K562 (cell line): ENCODE results near the gene DHRS3. TPM values are rescaled to one million over a fixed set of nuclear protein-coding genes. Genes with fewer than 3 reads are reported as not detected.

Experiments
- ADNP ChIP-seq: fragments of 200-800 bp; sonication (Bioruptor generic); IDR thresholded peaks from 2 replicates; pipeline ENCODE4 v1.6.1; 2016; ENCODE audit warnings: missing genetic modification characterization, missing compliant biosample characterization
- ARNT ChIP-seq, 2 experiments: fragments of 450-650 bp; IDR thresholded peaks; 2 replicates each; pipeline ENCODE4 v1.6.1; 2016; ENCODE audit warnings: mild to moderate bottlenecking in 1 of 2
- BCOR ChIP-seq: fragments of 450-650 bp; IDR thresholded peaks from 2 replicates; pipeline ENCODE4 v1.6.1; 2016
- CEBPB ChIP-seq: fragments of 450-650 bp; IDR thresholded peaks from 2 replicates; pipeline ENCODE4 v1.6.1; 2016; ENCODE audit warnings: missing genetic modification characterization, missing compliant biosample characterization
- DDX20 ChIP-seq: fragments of 450-650 bp; IDR thresholded peaks from 2 replicates; pipeline ENCODE4 v1.6.1; 2016; ENCODE audit warnings: missing genetic modification characterization, low read depth, mild to moderate bottlenecking, missing compliant biosample characterization, moderate library complexity
- ETV6 ChIP-seq, 3 experiments: fragments of 150-350 bp in 1 of 3; sonication (generic) in 1 of 3; formaldehyde crosslinking in 1 of 3; IDR thresholded peaks; 2 replicates each; pipeline versions ENCODE4 v1.6.1 to v1.8.0; 2014 to 2022; ENCODE audit warnings: borderline replicate concordance in 2 of 3, low read depth in 2 of 3, antibody characterized with exemption in 1 of 3, low read length in 1 of 3, mild to moderate bottlenecking in 1 of 3, missing genetic modification reagents in 1 of 3
- EWSR1 ChIP-seq: fragments of 450-650 bp; IDR thresholded peaks from 2 replicates; pipeline ENCODE4 v1.6.1; 2018; ENCODE audit warnings: borderline replicate concordance, mild to moderate bottlenecking, low read depth, moderate library complexity; ENCODE audit not compliant: partially characterized antibody
- HDGF ChIP-seq: fragments of 450-650 bp; IDR thresholded peaks from 2 replicates; pipeline ENCODE4 v1.6.1; 2016
- HOMEZ ChIP-seq: fragments of 250-450 bp; sonication (Bioruptor Pico); IDR thresholded peaks from 2 replicates; pipeline ENCODE4 v1.4.0; 2020; ENCODE audit warnings: mild to moderate bottlenecking, moderate library complexity
- KHSRP ChIP-seq: fragments of 450-650 bp; IDR thresholded peaks from 2 replicates; pipeline ENCODE4 v1.6.1; 2017
- LEF1 ChIP-seq: fragments of 450-650 bp; IDR thresholded peaks from 2 replicates; pipeline ENCODE4 v1.6.1; 2016; ENCODE audit warnings: mild to moderate bottlenecking
- MBD1 ChIP-seq: fragments of 250-450 bp; sonication (Bioruptor Pico); IDR thresholded peaks from 2 replicates; pipeline ENCODE4 v1.8.0; 2022; ENCODE audit warnings: inconsistent platforms
- NFRKB ChIP-seq: fragments of 450-650 bp; IDR thresholded peaks from 2 replicates; pipeline ENCODE4 v1.6.1; 2016; ENCODE audit warnings: low read depth
- NR4A1 ChIP-seq, 2 experiments: fragments of 250-450 bp in 1 of 2; fragments of 450-650 bp in 1 of 2; sonication (Bioruptor Pico) in 1 of 2; IDR thresholded peaks; 2 replicates each; pipeline versions ENCODE4 v1.4.0 to v1.6.1; 2016 to 2020; ENCODE audit warnings: mild to moderate bottlenecking in 2 of 2, missing compliant biosample characterization in 1 of 2, missing genetic modification characterization in 1 of 2, moderate library complexity in 1 of 2
- POLR3A ChIP-seq: IDR thresholded peaks from 2 replicates; pipeline ENCODE4 v1.6.1; 2011; ENCODE audit warnings: borderline replicate concordance, mild to moderate bottlenecking, moderate library complexity; ENCODE audit not compliant: insufficient read length, insufficient read depth; ENCODE audit errors: extremely low read depth
- RBM25 ChIP-seq: fragments of 200-400 bp; formaldehyde crosslinking; IDR thresholded peaks from 2 replicates; pipeline ENCODE4 v1.6.1; 2018; ENCODE audit warnings: low read length, low read depth, moderate library complexity; ENCODE audit not compliant: severe bottlenecking
- UBTF ChIP-seq, 2 experiments: IDR thresholded peaks; 2 replicates each; pipeline ENCODE4 v1.6.1; 2012; ENCODE audit warnings: improper control_type of control experiment in 2 of 2, low read depth in 2 of 2, low read length in 2 of 2, borderline replicate concordance in 1 of 2
- ZNF444 ChIP-seq: fragments of 250-450 bp; sonication (Bioruptor Pico); IDR thresholded peaks from 2 replicates; pipeline ENCODE4 v1.4.0; 2020; ENCODE audit warnings: mild to moderate bottlenecking, moderate library complexity
- polyA plus RNA-seq, 8 experiments: library from polyadenylated mRNA; depleted of rRNA in 4 of 8; stranded (reverse) in 5 of 8; unstranded in 3 of 8; fragments of >200 nt; fragmentation: Nextera tagmentation in 2 of 8; fragmentation: Illumina TruSeq in 1 of 8; extraction: Ambion mirVana in 2 of 8; extraction: Trizol in 1 of 8; gene quantifications; 2 replicates each; pipeline versions ENCODE4 v1.2.1 to v1.2.3, GENCODE V29; 2011 to 2014; ENCODE audit warnings: inconsistent platforms in 1 of 8, missing spikeins in 1 of 8
- total RNA-seq, 7 experiments: library from RNA; depleted of rRNA in 6 of 7; stranded (reverse); fragments of >200 nt in 6 of 7; fragmentation: Illumina TruSeq in 2 of 7; extraction: Trizol in 2 of 7; gene quantifications; 2 replicates each; pipeline versions ENCODE4 v1.2.1 to v1.2.3, GENCODE V29; 2011 to 2021; ENCODE audit warnings: low replicate concordance in 1 of 7
- TF ChIP-seq, protein P1 (sequence below), 2 experiments: fragments of 250-450 bp in 1 of 2; fragments of 450-650 bp in 1 of 2; sonication (Bioruptor Pico) in 1 of 2; IDR thresholded peaks; 2 replicates each; pipeline versions ENCODE4 v1.6.1 to v1.8.0; 2016 to 2021; ENCODE audit warnings: mild to moderate bottlenecking in 2 of 2, moderate library complexity in 2 of 2, missing compliant biosample characterization in 1 of 2, missing genetic modification characterization in 1 of 2
- TF ChIP-seq, protein P2 (sequence below): fragments of 250-450 bp; sonication (Bioruptor Pico); IDR thresholded peaks from 2 replicates; pipeline ENCODE4 v1.9.0; 2021; ENCODE audit warnings: mild to moderate bottlenecking

The DHRS3 gene
- total and polyA plus RNA-seq, 9 of the 15 experiments (the other 6 are each of a cell fraction or from before 2014, with no cell fraction given), result 21.0 to 116 (median 58.7) TPM

DNA sequence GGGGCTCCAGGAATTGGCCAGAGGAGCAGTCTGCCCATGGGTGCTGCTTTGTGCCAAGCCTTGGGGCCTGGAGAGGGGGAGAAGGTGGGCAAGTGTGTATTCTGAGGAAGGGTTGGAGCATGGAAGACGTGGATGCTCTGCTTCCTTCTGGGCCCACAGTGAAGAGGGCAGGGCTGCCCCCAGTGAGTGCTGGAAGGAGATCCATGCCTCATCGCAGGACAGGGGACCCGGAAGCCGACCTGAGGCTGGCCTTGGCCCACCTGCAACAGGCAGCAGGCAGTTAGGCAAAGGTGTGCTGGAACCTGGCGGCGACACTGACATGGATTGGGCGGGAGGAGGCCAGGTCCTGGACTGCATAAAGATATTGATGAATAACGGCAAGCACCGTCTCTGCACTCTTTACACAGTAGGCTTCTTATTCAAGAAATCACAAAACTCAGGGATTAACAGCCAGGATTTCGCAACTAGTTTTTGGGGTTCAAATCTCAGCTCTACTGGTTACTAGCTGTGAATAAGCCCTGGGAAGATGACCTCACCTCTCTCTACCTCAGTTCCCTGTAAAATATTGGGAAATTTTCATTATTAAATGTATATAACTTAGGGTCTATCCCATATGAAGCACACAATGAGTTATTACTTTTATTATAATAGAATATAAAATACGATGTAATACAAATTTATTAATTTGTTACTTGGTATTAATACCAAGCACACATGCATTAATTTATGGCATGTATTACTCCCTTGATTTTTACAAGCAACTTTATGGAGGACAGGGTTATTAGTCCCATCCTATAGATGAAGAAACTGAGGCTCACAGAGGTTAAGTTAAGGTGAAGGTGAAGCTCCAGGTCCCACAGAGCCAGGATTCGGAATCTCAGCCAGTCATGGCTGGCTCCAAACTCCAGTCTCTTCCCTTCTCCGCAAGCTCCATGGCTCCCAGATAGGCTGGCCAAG lies 62.3 kb downstream of the DHRS3 start (continued):
- TF ChIP-seq UBTF (IDR thresholded peaks at IDR 0.05; ENCODE audit: borderline replicate concordance in 1 of 2, low read depth in 2 of 2, low read length in 2 of 2), result no peak
- TF ChIP-seq LEF1, result no peak
- TF ChIP-seq ADNP (tag), result peak; percentile 78
- no peak for TF ChIP-seq ETV6 (IDR thresholded peaks at IDR 0.05; ENCODE audit: borderline replicate concordance in 1 of 2, low read depth in 2 of 2, low read length in 1 of 2)
- no peak for TF ChIP-seq ETV6 (CRISPR knock-in tag; IDR thresholded peaks at IDR 0.05; ENCODE audit: borderline replicate concordance)
- TF ChIP-seq DDX20 (tag), result no peak
- TF ChIP-seq HDGF, result no peak
- TF ChIP-seq NFRKB, result no peak
- no peak for TF ChIP-seq EWSR1
- TF ChIP-seq POLR3A, result no peak
- TF ChIP-seq, protein P1, sequence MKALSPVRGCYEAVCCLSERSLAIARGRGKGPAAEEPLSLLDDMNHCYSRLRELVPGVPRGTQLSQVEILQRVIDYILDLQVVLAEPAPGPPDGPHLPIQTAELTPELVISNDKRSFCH (CRISPR knock-in tag; IDR thresholded peaks at IDR 0.05), result no peak
- TF ChIP-seq, protein P1 (tag; IDR thresholded peaks at IDR 0.05), result no peak
- no peak for TF ChIP-seq ARNT (IDR thresholded peaks at IDR 0.05)
- TF ChIP-seq ZNF444 (CRISPR knock-in tag), result no peak
- peak; percentile 61 for TF ChIP-seq RBM25
- peak; percentile 83 for TF ChIP-seq BCOR
- TF ChIP-seq NR4A1 (CRISPR knock-in tag; IDR thresholded peaks at IDR 0.05), result no peak
- TF ChIP-seq NR4A1 (tag; IDR thresholded peaks at IDR 0.05), result no peak
- TF ChIP-seq, protein P2, sequence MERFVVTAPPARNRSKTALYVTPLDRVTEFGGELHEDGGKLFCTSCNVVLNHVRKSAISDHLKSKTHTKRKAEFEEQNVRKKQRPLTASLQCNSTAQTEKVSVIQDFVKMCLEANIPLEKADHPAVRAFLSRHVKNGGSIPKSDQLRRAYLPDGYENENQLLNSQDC (CRISPR knock-in tag), result no peak
- TF ChIP-seq MBD1, result no peak
- peak; percentile 87 for TF ChIP-seq CEBPB
- TF ChIP-seq KHSRP, result no peak
- TF ChIP-seq HOMEZ (CRISPR knock-in tag), result no peak
